GM19238 (cell line): Measurements from ENCODE around the gene GJD2.

Experiments
- DNase-seq: peaks from one replicate; pipeline ENCODE4 v3.0.0; 2011; ENCODE audit warnings: low spot score; ENCODE audit not compliant: insufficient read length

GJD2 gene

DNA sequence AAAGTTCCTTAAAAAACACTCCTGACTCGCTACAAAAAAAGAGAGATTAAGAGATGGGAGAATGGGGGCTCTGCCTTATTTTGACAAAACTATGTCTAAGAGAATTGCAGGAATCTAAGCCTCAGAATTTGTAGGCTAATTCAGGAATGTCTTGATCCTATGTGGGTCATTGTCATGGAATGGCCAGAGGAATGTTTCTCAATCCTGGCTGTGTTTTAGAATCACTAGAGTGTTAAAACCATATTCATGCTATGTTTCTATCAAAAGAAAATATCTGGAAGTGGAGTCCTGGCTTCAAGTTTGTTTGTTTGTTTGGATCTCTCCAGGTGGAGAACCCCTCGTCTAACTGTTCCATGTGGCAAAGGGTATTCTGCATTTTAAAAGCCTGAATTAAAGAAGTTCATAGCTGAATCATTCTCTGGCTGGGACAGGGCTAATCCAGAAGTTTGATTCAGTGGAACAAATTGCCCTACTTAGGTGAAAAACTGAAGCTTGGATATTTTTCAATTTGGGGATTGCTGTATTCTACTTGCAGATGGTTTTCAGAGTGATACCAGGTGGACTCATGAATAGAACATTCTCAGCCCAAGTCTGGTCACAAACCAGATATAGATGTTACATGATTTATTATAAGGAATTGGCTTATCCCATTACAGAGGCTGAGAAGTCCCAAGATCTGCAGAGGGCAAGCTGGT is 28.2 kb downstream of the GJD2 start:
- no peak for DNase-seq

DNA sequence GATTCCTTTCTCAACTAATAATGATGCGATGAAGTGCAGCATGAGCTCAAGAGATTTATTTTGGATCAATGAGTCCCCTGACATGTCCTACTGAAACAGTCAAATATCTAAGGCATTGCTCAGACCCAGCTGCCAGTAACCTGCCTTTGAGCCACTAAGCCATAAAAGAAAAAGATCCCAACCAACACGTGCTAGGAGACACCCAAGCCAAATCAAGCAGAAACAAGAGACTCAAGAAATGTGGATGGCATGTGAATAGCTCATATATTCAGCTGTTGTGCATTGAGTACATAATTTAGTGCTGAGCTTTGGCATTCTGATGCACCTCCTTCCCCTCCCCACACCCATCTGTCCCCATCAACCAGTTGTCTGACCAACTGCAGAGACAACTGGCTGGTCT is 29.2 kb downstream of the GJD2 start:
- no peak for DNase-seq

DNA sequence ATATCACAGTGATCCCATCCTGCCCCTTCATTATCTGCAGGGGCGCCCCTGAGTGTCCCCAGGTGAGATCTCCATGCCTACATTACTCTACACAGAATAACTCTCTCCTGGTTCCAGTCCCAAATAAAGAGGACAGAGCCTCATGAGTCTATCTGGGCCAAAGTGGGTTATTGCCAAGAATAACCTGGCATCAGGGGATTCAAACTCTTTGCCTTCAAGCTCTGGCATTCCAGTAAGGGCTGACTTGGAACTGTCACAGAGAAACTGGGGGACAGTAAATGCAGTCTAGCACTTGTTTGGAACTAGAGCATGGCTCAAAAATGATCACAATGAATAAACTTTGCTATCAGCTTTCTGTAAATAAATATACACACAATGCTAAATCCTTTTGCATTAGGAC is 30.3 kb downstream of the GJD2 start:
- DNase-seq: no peak

DNA sequence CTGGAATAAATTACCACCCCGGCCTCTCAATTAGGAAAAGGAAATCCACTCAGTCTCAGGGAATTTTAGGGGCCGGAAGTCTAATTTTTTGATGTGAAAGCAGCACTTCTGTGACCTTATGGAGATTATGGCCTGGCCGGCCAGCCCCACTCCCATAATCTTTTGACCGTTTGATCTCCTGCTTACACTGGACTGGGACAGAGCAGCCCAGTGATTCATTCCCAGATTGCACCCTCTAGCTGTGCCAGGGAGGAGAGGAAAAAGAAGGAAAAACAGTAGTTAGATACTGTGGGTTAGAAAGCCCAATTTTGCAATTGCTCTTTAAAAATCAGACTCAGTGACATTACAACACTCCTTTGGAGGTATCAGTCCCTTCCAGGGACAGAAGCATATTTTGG is 32.4 kb downstream of the GJD2 start:
- no peak for DNase-seq

DNA sequence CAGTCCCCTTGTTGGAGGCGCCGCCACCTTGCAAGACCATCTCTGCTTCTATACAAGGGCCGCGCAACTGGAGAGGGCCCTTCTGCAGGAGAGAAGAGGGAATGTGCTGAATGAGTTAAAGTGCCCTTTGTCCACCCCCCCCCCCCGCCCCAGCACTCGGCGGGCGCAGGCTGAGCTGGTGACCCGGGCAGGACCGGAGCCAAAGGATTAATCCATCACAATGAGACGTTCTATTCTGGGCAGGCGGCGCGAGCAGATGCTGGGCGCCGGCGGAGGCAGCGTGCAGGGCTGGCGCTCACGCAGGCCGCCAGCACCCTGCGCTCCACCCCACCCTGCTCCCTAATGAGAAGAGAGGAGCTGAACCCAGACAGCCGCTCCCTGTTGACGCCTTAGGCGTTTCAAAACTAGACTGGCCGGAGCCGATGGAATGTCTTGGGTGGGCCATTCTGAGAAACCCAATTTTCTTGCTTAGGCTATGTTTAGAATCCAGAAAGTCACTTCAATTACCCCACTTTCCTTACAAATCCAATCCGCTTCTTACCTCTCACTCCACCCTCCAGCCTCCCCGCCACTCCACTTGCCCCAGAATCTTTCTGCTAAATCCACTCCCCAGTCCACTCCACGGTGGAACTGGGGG is 32.9 kb downstream of the GJD2 start:
- DNase-seq: no peak

DNA sequence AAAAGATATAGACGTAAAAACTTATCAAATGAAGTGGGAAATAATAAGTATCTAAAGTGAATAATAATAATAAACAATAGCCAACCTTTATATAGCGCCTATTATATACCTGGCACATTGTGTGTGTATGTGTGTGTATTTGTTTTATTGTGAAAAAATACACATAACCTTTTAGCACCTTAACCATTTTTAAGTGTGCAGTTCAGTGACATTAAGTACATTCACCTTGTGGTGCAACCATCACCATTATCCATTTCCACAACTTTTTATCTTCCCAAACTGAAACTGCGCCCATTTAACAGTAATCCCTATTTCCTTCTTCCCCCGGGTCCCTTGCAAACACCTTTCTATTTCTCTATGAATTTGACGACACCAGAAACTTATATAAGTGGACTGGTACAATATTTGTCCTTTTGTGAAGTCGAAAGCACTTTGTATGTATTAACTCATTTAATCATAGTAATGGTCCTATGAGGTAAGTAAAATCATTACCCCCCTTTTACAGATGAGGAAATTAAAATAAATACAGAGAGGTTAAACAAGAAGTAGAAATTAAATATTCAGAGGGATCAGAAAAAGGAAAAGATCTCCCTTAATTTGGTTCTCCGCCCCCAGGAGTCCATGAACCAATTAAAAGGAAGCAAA is 33.5 kb downstream of the GJD2 start:
- no peak for DNase-seq

DNA sequence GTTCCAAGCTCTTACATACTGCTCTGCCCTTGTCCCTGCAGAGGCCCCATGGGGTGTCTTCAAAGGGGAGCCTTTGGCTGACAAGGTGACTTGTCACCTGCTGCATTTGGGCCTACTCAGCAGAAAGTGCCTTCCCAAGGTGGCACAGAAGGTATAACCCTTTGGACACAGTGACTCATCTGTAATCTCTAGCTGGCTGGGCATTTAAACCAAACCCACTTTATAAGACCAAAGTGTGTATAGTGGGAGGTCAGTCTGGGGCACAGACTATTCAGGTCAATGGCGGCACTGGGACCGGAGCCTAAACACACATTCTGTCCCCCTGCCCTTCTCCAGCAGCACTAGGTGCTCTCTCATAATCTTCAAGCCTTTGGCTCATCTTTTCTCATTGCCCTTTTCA is 35.1 kb downstream of the GJD2 start:
- DNase-seq: no peak

DNA sequence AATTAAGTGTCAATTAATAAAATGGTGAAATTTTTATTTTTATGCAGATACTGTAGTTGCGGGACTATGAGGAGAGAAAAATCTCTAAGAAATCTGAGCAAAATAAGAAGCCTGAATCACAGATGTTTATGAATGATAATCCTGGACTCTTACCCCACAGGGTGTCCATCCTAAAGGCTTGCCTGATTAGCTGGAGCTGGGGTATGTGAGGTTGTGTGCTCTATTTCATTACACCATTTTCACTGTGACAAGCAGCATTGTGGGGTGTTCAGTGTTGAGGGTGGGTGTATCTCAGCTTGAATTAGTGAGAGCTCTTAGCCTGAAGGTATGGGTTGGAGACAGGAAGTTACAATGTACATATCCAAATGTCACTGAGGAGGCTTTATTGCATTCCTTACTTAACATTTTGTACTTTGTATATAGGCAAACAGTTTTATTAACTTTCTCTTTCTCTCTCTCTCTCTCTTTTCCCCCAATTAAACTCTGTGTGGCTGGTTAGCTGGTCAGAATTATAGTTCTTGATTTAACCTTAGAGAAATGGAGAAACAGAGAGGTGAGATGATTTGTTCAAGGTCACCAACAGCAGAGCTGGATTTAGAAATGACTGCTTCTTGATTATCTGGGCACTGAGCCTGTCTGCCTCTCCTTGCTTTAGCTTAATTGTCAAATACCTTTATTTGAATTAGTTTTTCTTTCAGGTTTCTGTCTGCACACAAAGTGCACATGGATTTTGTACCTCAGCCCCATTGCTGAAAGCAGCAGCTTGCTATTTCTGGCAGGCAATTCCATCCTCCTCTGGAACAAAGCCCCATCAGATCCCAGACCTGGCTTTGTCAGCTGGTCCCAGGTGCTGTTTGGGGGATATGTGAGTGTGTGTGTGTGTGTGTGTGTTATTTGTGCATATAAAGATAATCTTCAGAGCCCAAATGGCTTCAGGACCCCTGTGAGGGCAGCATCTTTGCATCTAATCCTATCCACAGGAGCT is 35.8 kb downstream of the GJD2 start:
- DNase-seq: no peak

DNA sequence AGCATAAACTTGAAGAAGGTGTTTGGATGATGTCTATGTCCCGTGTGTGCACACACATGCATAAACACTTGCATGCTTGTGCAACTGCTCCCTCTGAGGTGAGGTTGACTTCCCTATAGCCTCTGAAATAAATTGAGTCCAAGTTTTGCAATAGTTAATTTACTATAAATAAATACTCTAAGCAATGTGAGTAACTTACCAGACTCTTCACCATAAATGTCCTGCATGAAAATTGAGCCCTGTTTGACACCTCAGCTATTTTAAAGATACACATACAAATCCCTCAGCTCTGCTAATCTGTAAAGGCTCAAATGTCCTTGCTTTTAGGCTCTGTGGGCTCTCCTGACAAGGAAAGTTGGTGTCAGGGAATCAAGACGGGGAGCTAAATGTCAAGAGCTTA is 37.1 kb downstream of the GJD2 start:
- DNase-seq: no peak

DNA sequence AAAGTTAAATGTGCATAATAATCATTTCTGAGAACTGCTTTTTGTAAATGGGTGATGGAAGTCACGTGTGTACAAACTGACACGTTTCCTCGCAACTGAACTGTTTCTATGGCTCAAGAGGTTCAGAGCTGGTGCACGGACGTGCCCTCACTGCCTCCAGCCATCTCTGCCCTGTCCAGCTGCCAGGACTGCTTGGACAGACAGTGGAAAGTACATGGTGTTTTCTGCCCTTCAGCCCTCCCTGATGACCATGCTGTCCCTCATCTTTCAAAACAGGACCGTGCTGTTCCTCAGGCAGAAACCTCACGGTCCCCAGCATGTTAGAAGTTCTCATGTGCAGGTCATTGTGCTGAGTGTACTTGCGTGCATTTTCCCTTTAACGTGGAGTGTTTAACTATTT is 38.7 kb downstream of the GJD2 start:
- no peak for DNase-seq

DNA sequence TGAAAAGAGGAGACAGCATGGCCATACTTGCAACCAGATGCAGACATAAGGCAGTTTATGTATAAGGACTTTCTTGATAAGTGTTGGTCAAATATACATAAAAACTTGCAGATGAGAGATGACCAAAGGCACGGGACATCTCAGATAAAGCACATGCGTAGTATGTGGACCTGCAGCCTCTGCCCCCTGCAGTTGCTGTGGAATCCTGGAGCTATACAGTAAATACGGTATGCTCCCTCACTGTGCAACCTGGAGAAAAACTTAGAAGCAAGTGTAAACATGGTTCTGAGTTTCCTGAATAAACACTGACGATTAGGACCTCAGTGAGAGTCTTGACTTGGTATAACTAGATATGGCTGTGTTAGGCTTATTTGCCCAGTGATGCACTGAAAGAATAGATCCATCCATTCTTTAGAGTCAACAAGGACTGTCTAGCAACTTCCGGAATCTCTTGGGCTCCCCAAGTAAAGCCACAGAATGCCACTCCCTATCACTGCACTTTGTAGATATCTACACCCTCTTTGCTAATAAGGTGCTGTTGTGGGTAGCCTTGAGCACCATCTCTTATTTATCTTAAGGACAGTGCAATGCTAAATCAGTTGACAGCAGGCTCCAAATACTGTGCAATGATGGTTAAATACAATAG is 40.2 kb downstream of the GJD2 start:
- no peak for DNase-seq

DNA sequence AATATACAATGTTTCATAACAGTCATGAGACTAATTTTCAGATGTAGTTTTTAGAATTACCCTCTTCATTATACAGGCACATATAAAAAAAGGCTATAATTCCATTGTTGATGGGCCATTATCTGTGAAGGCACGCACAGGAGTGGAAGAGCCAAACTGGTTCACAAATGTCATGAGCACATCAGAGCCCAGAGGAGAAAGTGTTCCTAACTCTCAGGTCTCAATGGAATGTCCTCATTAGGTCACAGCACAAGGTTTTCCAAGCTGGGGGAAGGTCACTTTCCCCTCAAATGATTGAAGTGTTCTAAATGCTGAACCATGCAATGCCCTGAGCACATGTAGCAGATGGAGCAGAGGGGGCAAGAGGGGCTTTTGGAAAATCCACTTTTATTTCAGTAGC is 41.2 kb downstream of the GJD2 start:
- no peak for DNase-seq

DNA sequence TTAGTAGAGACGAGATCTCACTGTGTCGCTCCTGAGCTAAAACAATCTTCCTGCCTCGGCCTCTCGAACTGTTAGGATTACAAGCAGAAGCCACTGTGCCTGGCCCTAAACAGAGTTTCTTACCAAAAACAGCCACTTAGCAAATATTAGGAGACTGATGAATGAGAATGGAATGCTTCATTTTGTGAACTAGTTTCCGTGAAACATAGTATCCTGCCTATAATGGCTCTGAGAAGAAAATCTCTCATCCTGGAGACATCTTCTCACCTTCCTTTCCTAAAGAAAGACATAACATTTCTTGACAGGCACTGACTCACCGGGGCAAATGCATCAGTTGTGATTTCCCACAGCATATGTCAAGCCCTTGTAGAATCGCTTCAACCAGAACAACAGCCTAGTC is 44.9 kb downstream of the GJD2 start:
- DNase-seq: no peak

DNA sequence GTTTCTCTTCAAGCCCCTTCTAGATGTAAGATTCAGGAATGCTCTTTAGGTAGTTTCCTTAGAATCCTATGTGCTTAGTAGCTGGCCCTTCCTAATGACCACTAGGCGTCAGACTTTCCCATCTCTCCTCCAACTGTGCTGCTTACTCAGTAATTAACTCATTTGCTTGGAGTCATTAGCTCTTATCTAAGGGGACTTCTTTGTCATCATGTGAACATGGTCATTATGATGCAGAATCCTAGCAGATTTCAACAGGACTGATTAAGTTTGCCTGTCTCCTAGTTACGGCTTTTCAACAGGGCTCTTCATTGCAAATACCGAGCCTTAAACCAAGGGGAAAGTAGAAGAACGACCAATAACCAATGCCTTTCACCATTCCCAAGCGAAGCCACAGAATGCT is 46.4 kb downstream of the GJD2 start:
- no peak for DNase-seq

DNA sequence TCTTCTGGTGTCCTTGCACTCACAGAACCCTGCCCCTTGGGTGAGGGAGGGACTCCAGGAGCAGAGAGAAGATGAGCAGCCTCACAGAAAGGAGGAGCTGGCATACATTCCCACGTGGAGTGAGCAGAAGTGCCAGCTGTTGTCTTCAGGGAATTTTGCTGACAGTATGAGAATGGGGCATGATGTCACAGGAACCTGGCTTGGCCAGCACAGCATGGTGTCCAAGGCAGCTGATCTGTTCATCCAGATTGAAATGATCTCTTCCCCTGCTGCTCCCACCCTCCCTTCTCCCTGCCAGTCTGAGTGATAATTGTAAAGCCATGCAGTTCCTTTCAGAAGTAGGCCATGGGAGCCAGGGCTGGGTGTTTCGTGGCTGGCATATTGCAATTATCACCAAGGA is 53.3 kb downstream of the GJD2 start:
- no peak for DNase-seq
